HEK293 (cell line): Measurements from ENCODE around the gene TIMP2.

Experiments used
- CTCF ChIA-PET: fragments of 350-600 bp; formaldehyde crosslinking; extraction: SDS; loops from one replicate; lab custom pipeline; 2021; ENCODE audit warnings: antibody characterized with exemption; lab: Yijun Ruan, JAX
- POLR2A ChIA-PET: fragments of 300-600 bp; formaldehyde crosslinking; extraction: SDS; loops from one replicate; lab custom pipeline; 2020; ENCODE audit warnings: antibody characterized with exemption, inconsistent platforms; lab: Yijun Ruan, JAX
- H3K27ac ChIP-seq: fragments of 200-500 bp; sonication (Bioruptor generic); 2 replicates; pipeline ENCODE4 v1.5.1; 2014; ENCODE audit warnings: low read depth, low read length, control low read depth, inconsistent platforms; ENCODE audit errors: extremely low read depth
- H3K36me3 ChIP-seq, 2 experiments: fragments of 200-500 bp in 1 of 2; sonication (Bioruptor generic) in 1 of 2; 1 replicate in 1 of 2; 2 replicates in 1 of 2; pipeline ENCODE4 v1.5.1; 2014 to 2017; ENCODE audit warnings: inconsistent platforms in 2 of 2, low read length in 2 of 2; ENCODE audit not compliant: control insufficient read depth in 2 of 2, insufficient read depth in 1 of 2
- H3K4me1 ChIP-seq: fragments of 200-500 bp; sonication (Bioruptor generic); 2 replicates; pipeline ENCODE4 v1.5.1; 2014; ENCODE audit warnings: mild to moderate bottlenecking, low read length, inconsistent platforms; ENCODE audit not compliant: control insufficient read depth, insufficient read depth
- H3K4me3 ChIP-seq: 2 replicates; pipeline ENCODE4 v1.5.1; 2011; ENCODE audit warnings: low read depth, mild to moderate bottlenecking, control low read depth, low read length, moderate library complexity
- H3K9me3 ChIP-seq: fragments of 200-500 bp; sonication (Bioruptor generic); 2 replicates; pipeline ENCODE4 v1.5.1; 2014; ENCODE audit warnings: low read depth, low read length, inconsistent platforms; ENCODE audit not compliant: control insufficient read depth, insufficient read depth
- GFI1B ChIP-seq: fragments of 450-650 bp; formaldehyde crosslinking; IDR thresholded peaks from 2 replicates; pipeline ENCODE4 v1.5.1; 2016; ENCODE audit warnings: missing biosample characterization, missing genetic modification characterization
- MEIS1 ChIP-seq: sonication (generic); formaldehyde crosslinking; IDR thresholded peaks from 2 replicates; pipeline ENCODE4 v1.8.1; 2022; ENCODE audit warnings: missing genetic modification reagents, mild to moderate bottlenecking, borderline replicate concordance
- REPIN1 ChIP-seq: fragments of 450-650 bp; formaldehyde crosslinking; IDR thresholded peaks from 2 replicates; pipeline ENCODE4 v1.5.1; 2017; ENCODE audit warnings: missing biosample characterization, missing genetic modification characterization, low read depth
- YY1 ChIP-seq: fragments of 450-650 bp; formaldehyde crosslinking; IDR thresholded peaks from 2 replicates; pipeline ENCODE4 v1.5.1; 2018; ENCODE audit warnings: missing biosample characterization, missing genetic modification characterization
- ZBTB26 ChIP-seq: fragments of 450-650 bp; formaldehyde crosslinking; optimal IDR thresholded peaks from 2 replicates; pipeline ENCODE3; 2016; ENCODE audit warnings: missing biosample characterization, mild to moderate bottlenecking, missing genetic modification characterization
- ZFP37 ChIP-seq: fragments of 450-650 bp; formaldehyde crosslinking; IDR thresholded peaks from 2 replicates; pipeline ENCODE4 v1.5.1; 2016; ENCODE audit warnings: missing biosample characterization, missing genetic modification characterization
- ZNF112 ChIP-seq: fragments of 450-650 bp; formaldehyde crosslinking; IDR thresholded peaks from 2 replicates; pipeline ENCODE4 v1.5.0; 2017; ENCODE audit warnings: missing biosample characterization, missing genetic modification characterization
- ZNF121 ChIP-seq: fragments of 450-650 bp; formaldehyde crosslinking; IDR thresholded peaks from 2 replicates; pipeline ENCODE4 v1.5.1; 2016; ENCODE audit warnings: missing biosample characterization, missing genetic modification characterization
- ZNF157 ChIP-seq: fragments of 450-650 bp; formaldehyde crosslinking; IDR thresholded peaks from 2 replicates; pipeline ENCODE4 v1.5.1; 2016; ENCODE audit warnings: missing biosample characterization, missing genetic modification characterization
- ZNF23 ChIP-seq: fragments of 450-650 bp; formaldehyde crosslinking; IDR thresholded peaks from 2 replicates; pipeline ENCODE4 v1.5.1; 2016; ENCODE audit warnings: missing biosample characterization, missing genetic modification characterization, borderline replicate concordance
- ZNF248 ChIP-seq: fragments of 450-650 bp; formaldehyde crosslinking; IDR thresholded peaks from 2 replicates; pipeline ENCODE4 v1.5.1; 2017; ENCODE audit warnings: missing biosample characterization, missing genetic modification characterization
- ZNF280D ChIP-seq: fragments of 450-650 bp; formaldehyde crosslinking; IDR thresholded peaks from 2 replicates; pipeline ENCODE4 v1.5.1; 2016; ENCODE audit warnings: missing biosample characterization, missing genetic modification characterization
- ZNF362 ChIP-seq: fragments of 450-650 bp; formaldehyde crosslinking; IDR thresholded peaks from 2 replicates; pipeline ENCODE4 v1.5.1; 2016; ENCODE audit warnings: missing biosample characterization, missing genetic modification characterization
- ZNF423 ChIP-seq: fragments of 450-650 bp; formaldehyde crosslinking; IDR thresholded peaks from 2 replicates; pipeline ENCODE4 v1.5.1; 2016; ENCODE audit warnings: missing biosample characterization, missing genetic modification characterization
- ZNF48 ChIP-seq: fragments of 450-650 bp; formaldehyde crosslinking; IDR thresholded peaks from 2 replicates; pipeline ENCODE4 v1.5.1; 2016; ENCODE audit warnings: missing biosample characterization, missing genetic modification characterization
- ZNF555 ChIP-seq: fragments of 450-650 bp; formaldehyde crosslinking; conservative IDR thresholded peaks from 2 replicates; pipeline ENCODE4 v1.5.1; 2017; ENCODE audit warnings: missing biosample characterization, mild to moderate bottlenecking, missing genetic modification characterization, inconsistent platforms
- ZNF596 ChIP-seq: fragments of 450-650 bp; IDR thresholded peaks from 2 replicates; pipeline ENCODE4 v1.5.0; 2018; ENCODE audit warnings: missing biosample characterization, mild to moderate bottlenecking, missing genetic modification characterization, moderate library complexity
- ZNF623 ChIP-seq: fragments of 450-650 bp; formaldehyde crosslinking; IDR thresholded peaks from 2 replicates; pipeline ENCODE4 v1.5.1; 2016; ENCODE audit warnings: missing biosample characterization, missing genetic modification characterization
- ZNF624 ChIP-seq: fragments of 450-650 bp; formaldehyde crosslinking; IDR thresholded peaks from 2 replicates; pipeline ENCODE4 v1.5.1; 2017; ENCODE audit warnings: missing biosample characterization, missing genetic modification characterization
- ZNF629 ChIP-seq: fragments of 450-650 bp; formaldehyde crosslinking; IDR thresholded peaks from 2 replicates; pipeline ENCODE4 v1.5.1; 2017; ENCODE audit warnings: missing biosample characterization, missing genetic modification characterization
- ZNF660 ChIP-seq: fragments of 450-650 bp; IDR thresholded peaks from 2 replicates; pipeline ENCODE4 v1.5.1; 2018; ENCODE audit warnings: missing biosample characterization, mild to moderate bottlenecking, missing genetic modification characterization
- ZNF701 ChIP-seq: fragments of 450-650 bp; formaldehyde crosslinking; IDR thresholded peaks from 2 replicates; pipeline ENCODE4 v1.5.1; 2016; ENCODE audit warnings: missing biosample characterization, missing genetic modification characterization
- ZNF768 ChIP-seq: fragments of 450-650 bp; formaldehyde crosslinking; IDR thresholded peaks from 2 replicates; pipeline ENCODE4 v1.5.1; 2018; ENCODE audit warnings: missing biosample characterization, mild to moderate bottlenecking, missing genetic modification characterization
- ZSCAN16 ChIP-seq: fragments of 450-650 bp; formaldehyde crosslinking; IDR thresholded peaks from 2 replicates; pipeline ENCODE4 v1.5.1; 2016; ENCODE audit warnings: missing biosample characterization, missing genetic modification characterization
- TF ChIP-seq, protein P1 (sequence below): fragments of 450-650 bp; formaldehyde crosslinking; IDR thresholded peaks from 2 replicates; pipeline ENCODE4 v1.5.1; 2016; ENCODE audit warnings: missing biosample characterization, missing genetic modification characterization
- TF ChIP-seq, protein P2 (sequence below): fragments of 450-650 bp; formaldehyde crosslinking; IDR thresholded peaks from 2 replicates; pipeline ENCODE4 v1.5.1; 2016; ENCODE audit warnings: missing biosample characterization, missing genetic modification characterization

TIMP2 gene

DNA sequence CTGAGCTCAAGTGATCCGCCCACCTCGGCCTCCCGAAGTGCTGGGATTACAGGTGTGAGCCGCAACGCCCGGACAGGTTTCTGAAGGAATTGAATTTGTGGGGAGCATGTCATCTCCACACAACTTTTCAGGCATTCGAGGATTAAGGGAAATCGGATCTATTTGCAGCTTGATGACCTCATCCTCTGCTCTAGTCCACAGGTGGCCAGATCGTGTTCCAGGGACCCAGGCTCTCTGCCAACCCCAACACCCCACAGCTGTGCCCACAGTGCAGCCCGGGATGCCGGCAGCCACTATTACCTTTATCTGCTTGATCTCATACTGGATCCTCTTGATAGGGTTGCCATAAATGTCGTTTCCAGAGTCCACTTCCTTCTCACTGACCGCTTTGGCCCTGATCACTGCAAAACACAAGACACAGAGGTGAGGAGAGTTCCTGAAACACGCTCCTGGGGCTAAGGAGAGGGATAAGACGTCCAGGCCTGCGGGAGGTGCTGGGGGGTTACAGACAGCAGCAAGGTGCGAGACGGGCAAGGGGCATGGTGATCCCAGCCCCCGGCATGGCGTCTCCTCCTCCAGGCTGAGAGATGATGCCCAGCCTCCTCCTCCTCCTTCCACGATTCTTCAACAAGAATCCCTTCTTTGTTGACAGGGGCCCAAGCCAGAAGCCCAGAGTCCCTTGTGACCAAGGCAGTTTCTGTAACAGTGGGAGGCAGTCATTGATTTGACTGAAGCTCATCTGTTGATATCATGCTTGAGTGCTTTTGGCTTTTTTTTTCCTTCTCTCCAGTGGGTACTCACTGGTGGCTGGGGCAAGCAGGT, 51.5 kb downstream of the TIMP2 start (continued):
- no peak for TF ChIP-seq ZNF660 (tag by site-specific recombination)
- TF ChIP-seq ZNF362 (tag by site-specific recombination), result no peak
- no peak for TF ChIP-seq ZSCAN16 (tag by site-specific recombination)
- TF ChIP-seq ZNF112 (tag by site-specific recombination), result no peak

- Histone ChIP-seq H3K9me3 (no peaks in the 10 kb centered on the region), H3K27ac (no peak overlapping the region), H3K36me3 (peaks cover 6 to 27% of the 10 kb centered on the region in 2 experiments; a peak in 2 of 3 replicates), H3K4me3 (no peak overlapping the region), H3K4me1 (peaks cover 12% of the 10 kb centered on the region)
- CTCF ChIA-PET, result interaction anchor here (0.7 to 1.1 kb wide), 2 partner anchors 12 to 99 kb away, joined by 6 read pairs; no protein-coding TSS in a partner anchor
- POLR2A ChIA-PET, result no interaction called here
- TF ChIP-seq ZNF23 (tag by site-specific recombination) (no peak), ZNF280D (tag by site-specific recombination) (no peak), ZNF157 (no peak), ZNF701 (tag by site-specific recombination) (no peak), ZFP37 (tag by site-specific recombination) (0 out of 2 replicates have a peak, but pooled peaks have one; percentile 36), ZNF555 (tag by site-specific recombination) (no peak), REPIN1 (tag by site-specific recombination) (no peak), ZNF629 (tag by site-specific recombination) (peak; percentile 94), ZNF248 (tag by site-specific recombination) (no peak), ZNF623 (no peak), YY1 (no peak), ZNF423 (tag by site-specific recombination) (no peak), ZNF768 (no peak), GFI1B (tag by site-specific recombination) (no peak), MEIS1 (CRISPR knock-in tag) (no peak), ZNF48 (tag by site-specific recombination) (no peak), ZNF121 (tag by site-specific recombination) (no peak), ZNF624 (tag by site-specific recombination) (no peak), ZNF596 (tag by site-specific recombination) (no peak), ZBTB26 (tag by site-specific recombination) (no peak)
- TF ChIP-seq, protein P1, sequence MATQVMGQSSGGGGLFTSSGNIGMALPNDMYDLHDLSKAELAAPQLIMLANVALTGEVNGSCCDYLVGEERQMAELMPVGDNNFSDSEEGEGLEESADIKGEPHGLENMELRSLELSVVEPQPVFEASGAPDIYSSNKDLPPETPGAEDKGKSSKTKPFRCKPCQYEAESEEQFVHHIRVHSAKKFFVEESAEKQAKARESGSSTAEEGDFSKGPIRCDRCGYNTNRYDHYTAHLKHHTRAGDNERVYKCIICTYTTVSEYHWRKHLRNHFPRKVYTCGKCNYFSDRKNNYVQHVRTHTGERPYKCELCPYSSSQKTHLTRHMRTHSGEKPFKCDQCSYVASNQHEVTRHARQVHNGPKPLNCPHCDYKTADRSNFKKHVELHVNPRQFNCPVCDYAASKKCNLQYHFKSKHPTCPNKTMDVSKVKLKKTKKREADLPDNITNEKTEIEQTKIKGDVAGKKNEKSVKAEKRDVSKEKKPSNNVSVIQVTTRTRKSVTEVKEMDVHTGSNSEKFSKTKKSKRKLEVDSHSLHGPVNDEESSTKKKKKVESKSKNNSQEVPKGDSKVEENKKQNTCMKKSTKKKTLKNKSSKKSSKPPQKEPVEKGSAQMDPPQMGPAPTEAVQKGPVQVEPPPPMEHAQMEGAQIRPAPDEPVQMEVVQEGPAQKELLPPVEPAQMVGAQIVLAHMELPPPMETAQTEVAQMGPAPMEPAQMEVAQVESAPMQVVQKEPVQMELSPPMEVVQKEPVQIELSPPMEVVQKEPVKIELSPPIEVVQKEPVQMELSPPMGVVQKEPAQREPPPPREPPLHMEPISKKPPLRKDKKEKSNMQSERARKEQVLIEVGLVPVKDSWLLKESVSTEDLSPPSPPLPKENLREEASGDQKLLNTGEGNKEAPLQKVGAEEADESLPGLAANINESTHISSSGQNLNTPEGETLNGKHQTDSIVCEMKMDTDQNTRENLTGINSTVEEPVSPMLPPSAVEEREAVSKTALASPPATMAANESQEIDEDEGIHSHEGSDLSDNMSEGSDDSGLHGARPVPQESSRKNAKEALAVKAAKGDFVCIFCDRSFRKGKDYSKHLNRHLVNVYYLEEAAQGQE, result no peak
- TF ChIP-seq, protein P2, sequence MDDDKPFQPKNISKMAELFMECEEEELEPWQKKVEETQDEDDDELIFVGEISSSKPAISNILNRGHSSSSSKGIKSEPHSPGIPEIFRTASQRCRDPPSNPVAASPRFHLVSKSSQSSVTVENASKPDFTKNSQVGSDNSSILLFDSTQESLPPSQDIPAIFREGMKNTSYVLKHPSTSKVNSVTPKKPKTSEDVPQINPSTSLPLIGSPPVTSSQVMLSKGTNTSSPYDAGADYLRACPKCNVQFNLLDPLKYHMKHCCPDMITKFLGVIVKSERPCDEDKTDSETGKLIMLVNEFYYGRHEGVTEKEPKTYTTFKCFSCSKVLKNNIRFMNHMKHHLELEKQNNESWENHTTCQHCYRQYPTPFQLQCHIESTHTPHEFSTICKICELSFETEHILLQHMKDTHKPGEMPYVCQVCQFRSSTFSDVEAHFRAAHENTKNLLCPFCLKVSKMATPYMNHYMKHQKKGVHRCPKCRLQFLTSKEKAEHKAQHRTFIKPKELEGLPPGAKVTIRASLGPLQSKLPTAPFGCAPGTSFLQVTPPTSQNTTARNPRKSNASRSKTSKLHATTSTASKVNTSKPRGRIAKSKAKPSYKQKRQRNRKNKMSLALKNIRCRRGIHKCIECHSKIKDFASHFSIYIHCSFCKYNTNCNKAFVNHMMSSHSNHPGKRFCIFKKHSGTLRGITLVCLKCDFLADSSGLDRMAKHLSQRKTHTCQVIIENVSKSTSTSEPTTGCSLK (tag by site-specific recombination), result no peak
Measured at GRCh38 chr17:78872486-78872885, 52.7 kb downstream of the TIMP2 start.
